T1000 (cell line): Measurements from ENCODE around the gene SOCS4.
"Not testable (repeated sequence)": the region's sequence is repeated elsewhere in the genome, so short reads cannot be mapped to it uniquely, and the experiment has no call there.

ENCODE experiments used
- DNase-seq: peaks from one replicate; lab custom pipeline; 2025; ENCODE audit warnings: mixed read lengths; lab: John Stamatoyannopoulos, UW

SOCS4 gene

DNA sequence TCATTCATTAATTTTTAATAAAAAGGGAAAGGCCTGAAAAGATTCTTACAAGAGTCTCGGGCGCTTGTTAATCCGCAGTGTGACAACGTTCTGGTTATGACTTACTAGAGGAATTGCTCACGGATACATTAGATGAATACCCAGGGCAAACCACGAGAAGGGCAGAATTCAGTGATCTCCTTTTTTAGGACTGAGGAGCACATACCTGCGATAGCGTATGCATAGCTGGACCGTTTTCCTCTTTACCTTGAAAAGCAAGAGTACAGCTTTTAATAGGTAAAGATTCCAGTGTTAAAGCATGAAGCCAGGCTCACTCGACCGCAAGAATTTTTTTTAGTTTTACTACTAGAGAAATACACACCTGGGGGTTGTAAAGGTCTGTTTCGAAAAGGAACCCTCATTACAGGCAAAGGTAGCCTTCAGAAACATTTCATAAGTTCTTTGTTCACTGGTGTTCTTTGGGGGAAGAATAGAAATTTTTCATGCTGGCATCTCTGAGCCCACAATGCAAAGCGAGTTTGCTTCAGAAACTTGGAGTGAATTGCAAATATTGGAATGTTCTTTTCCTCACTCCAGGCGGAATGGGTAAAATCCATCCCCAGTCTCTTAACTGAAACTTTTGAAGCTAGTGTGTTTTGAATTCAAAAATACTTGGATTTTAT is 25.4 kb downstream of the SOCS4 start:
- DNase-seq = no peak

DNA sequence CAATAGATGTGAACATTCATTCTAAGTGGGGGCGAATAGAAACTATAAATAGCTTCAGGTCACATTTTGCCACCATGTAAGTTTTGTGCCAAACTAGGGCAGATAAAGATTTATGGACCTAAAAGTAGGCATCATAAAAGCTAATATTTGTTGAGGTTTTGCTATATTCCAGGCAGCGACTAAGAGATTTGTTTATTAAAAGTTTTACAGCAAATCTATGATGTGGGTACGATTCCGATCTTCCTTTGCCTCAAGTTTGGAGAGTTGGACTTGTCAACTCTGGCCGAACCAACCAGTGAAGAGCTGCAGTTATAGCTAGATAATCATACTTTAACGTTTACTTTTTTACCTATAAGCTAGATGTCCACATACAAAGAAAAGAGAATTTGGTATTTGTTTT is 26.0 kb downstream of the SOCS4 start:
- no peak for DNase-seq

DNA sequence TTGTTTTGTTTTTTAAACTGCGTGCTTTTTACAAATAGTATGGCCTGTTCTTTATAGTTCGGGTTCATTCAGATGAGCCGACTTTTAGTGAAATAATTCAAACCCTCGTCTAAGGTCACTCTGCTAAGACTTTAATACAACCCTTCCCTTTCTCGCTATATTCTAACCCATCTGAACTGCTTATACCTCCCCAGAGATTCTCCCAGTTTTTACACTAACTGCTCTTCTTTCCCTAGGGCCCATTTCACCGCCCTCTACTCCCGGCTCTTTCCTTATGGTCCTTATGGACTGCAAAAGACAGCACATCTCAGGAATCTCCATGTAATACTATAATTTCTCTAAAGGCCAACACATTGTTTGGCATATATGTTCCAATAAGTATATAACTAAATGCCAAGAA is 26.5 kb downstream of the SOCS4 start:
- no peak for DNase-seq

DNA sequence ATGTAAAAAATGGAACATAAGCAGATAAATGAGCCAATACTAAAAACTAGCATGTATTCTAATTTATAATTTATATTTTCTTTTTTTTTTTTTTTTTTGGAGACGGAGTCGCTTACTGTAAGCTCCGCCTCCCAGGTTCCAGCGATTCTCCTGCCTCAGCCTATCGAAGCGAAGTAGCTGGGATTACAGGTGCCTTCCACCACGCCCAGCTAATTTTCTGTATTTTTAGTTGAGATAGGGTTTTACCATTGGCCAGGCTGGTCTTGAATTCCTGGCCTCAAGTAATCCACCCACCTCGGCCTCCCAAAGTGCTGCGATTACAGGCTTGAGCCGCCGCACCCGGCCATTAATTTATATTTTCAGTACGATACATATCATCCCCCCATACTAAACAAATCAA is 27.1 kb downstream of the SOCS4 start:
- DNase-seq = no peak

DNA sequence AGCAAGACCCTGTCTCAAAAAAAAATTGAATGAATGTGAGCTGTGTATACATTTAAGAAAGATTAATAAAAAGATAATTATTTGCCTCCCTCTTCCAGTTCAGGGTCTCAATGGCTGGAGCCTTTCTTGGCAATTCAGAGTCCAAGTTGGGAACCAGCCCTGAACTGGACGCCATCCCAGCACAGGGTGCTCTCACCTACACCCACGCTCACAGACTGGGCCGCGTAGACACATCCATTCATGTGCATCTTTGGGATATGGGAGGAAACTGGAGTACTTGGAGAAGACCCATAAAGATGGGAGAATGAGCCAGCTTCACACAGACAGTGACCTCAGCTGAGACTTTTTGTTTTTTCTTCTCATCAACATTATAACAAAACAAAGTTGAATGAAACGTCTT is 30.9 kb downstream of the SOCS4 start:
- DNase-seq = no peak

DNA sequence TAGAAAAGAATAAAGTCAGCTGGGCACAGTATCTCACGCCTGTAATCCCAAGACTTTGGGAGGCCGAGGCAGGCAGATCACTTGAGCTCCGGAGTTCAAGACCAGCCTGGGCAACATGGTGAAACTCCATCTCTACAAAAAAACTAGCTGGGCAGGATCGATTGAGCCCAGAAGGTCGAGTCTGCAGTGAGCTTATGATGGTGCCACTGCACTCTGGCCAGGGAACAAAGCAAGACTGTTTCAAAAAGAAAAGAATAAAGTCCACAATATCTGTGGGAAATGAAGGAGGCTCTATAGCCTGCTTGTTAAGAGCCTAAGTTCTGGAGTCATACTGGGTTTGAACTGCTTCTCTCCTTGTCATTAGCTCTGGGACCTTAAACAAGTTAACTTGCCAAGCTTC is 32.3 kb downstream of the SOCS4 start:
- no peak for DNase-seq

DNA sequence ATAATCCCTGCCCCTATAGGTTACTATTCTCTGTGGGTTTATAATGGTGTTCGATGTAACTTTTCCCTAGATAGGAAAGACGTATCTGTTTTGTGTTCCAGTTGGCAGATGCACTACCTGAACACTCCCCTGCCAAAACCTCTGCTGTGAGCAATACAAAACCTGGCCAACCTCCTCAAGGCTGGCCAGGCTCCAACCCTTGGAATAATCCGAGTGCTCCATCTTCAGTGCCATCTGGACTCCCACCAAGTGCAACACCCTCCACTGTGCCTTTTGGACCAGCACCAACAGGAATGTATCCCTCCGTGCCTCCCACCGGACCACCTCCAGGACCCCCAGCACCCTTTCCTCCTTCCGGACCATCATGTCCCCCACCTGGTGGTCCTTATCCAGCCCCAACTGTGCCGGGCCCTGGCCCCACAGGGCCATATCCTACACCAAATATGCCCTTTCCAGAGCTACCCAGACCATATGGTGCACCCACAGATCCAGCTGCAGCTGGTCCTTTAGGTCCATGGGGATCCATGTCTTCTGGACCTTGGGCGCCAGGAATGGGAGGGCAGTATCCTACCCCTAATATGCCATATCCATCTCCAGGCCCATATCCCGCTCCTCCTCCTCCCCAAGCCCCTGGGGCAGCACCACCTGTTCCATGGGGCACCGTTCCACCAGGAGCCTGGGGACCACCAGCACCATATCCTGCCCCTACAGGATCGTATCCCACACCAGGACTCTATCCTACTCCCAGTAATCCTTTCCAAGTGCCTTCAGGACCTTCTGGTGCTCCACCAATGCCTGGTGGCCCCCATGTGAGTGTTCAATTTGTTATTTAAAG is 35.7 kb downstream of the SOCS4 start:
- DNase-seq = no peak

DNA sequence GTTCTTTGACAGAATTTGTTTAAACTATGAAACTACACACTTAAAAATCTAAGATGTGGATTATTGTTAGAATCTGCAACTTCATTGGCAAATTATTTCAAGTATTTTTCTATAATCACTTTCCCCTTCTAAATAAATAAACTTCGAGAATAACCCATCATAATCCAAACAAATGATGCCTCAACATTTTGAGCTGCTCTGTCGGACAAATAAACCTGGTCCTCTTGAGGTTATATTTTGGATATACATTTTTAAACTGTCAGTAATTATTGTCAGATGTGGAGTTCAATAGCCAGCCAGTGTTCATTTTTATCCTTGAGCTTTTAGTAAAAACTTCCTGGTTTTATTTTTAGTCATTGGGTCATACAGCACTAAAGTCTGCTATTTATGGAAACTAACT is 37.9 kb downstream of the SOCS4 start:
- DNase-seq = not testable (repeated sequence)

DNA sequence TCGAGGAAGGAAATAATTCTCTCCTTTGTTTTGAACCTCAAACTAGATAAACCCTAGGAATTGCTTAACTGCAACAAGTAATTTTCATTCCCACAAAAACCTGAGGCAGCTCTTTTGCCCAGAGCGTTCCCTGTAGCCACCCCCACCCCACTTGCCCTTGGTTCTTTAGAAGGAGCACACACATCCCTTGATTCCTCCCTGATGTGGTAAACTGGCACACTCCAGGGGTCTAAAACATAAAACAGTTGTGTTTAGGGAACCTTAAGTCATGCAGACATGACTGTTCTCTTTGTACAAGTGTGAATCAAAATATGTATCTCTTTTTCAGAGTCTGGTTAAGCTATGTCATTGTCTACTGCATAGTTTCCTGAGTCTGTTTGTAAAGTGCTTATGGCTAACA is 38.4 kb downstream of the SOCS4 start:
- DNase-seq = no peak

DNA sequence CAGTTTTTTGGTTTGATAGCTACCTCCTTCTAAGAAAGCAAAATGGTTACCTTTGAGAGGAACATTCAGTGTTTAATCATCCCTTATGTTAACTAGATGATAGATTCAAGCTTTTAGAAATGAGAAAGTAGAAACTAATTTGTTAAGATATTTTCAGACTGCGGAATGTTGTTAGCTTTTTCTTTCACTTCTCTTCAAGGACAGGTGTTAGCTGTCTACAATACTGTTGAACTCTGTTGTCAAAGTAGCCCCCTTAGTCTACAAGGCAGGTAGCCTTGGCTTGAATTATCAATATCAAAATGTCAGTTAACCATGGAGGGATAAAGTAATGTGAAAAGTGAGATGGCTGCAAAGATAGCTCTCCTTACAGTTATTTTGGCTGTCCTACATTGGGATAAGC is 39.2 kb downstream of the SOCS4 start:
- no peak for DNase-seq

DNA sequence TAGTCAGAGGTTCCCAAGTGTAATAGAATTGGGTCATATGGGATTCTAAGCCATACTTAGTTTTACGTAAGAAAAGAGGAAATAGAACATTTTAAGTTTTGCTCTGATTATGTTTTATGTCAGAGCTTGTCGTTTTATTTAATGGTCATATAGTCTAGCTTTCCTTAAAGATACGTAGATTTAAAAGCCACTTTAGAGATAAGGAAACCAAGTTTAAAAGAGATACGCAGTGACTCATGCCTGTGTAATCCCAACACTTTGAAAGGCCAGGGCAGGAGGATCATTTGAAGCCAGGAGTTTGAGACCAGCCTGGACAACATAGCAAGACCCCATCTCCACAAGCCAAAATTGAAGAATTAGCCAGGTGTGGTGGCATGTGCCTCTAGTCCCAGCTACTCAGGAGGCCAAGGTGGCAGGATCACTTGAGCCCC is 44.0 kb downstream of the SOCS4 start:
- no peak for DNase-seq

DNA sequence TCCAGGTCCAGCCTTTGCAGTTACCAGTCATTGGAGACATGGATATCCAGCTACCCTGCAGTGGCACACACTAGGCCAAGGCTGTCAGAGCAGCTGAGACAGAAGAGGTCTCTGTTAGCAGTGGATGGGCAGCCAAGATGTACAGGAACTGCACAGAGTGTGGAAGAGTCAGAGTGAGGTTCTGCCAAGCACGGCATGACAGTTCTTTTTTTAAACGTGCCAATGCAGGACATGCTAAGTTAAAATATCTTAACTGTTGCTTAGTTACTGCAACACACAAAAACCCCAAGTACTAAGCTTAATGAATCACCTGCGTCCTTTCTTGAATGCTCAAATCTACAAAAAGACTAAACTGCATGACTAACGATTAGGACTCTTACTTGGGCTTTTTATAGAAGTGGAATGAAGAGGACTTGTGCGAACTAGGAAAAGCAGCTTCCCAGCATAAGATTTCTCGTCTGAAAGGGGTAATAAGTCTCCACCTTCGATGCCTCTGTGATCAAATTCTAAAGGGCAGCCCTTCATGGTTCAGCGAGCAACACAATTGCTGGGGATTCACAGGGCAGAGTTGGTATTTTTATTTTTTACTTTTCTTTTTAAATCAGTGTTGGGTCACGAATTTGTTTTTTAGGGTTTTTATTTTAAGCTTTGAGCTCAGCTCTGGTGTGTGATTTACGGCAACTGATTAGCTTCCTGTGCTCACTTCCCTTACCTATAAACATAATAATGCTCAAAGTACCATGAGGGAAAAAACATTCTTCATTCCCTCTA is 45.0 kb downstream of the SOCS4 start:
- DNase-seq = peak; percentile 31

DNA sequence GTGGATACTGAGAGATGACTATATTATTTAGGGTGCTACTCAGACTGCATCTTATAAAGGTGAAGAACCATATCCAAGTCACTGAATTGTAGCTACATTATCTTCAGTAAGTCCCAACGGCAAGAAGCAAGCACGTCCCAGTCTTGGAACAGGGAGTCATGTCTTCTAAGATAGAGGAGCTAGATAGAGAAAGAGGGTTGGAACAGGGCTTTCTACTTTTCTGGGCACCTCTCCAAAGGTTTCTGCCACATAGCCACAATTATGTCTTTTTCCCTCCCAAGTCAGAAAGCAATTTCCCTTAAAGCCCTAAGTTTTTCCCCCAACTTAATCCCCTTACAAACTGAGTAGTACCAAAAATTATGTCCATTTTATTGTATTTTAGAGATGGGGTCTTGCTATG is 46.8 kb downstream of the SOCS4 start:
- no peak for DNase-seq

DNA sequence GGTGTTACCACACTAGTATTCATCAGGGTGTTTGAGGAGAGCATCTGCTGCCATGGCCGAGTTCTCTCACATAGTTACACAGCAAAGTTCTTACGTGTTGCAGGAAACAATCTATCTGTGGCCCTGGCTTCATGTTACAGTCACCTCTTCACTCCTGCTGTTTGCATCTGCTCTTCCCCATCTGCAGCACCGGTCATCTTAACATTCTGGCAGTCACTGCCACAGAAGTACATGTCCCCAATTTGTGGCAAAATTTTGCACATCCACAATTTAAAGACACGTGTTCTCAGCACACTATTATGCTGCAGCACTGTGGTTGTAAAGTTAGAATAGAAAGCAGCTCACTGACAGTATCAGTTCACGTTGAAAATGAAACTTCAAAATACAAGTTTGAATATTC is 47.6 kb downstream of the SOCS4 start:
- DNase-seq = no peak

DNA sequence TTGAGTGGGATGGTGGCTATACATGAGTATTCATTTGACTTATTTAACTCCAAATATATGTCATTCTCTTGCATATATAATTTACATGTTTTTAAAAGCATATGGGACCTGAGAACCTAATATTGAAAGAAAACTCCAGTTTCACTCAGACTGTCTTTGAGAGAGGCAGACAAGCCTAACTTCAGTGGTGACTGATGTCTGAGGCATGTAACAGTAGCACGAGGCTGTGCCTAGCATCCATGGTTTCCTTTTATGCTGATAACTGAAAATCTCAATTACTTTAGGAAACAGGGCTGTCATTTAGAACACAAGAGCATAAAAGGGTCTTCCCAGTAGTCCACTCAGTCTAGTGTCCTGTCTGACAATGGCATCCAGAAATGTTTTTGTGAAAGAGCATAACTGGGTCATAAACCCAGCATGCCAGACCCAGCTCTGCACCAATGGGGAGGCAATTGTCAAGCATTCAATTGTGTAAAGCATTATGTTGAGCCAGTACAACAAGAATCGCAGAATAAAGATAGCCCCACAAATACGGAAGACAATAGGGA is 48.7 kb downstream of the SOCS4 start:
- no peak for DNase-seq

DNA sequence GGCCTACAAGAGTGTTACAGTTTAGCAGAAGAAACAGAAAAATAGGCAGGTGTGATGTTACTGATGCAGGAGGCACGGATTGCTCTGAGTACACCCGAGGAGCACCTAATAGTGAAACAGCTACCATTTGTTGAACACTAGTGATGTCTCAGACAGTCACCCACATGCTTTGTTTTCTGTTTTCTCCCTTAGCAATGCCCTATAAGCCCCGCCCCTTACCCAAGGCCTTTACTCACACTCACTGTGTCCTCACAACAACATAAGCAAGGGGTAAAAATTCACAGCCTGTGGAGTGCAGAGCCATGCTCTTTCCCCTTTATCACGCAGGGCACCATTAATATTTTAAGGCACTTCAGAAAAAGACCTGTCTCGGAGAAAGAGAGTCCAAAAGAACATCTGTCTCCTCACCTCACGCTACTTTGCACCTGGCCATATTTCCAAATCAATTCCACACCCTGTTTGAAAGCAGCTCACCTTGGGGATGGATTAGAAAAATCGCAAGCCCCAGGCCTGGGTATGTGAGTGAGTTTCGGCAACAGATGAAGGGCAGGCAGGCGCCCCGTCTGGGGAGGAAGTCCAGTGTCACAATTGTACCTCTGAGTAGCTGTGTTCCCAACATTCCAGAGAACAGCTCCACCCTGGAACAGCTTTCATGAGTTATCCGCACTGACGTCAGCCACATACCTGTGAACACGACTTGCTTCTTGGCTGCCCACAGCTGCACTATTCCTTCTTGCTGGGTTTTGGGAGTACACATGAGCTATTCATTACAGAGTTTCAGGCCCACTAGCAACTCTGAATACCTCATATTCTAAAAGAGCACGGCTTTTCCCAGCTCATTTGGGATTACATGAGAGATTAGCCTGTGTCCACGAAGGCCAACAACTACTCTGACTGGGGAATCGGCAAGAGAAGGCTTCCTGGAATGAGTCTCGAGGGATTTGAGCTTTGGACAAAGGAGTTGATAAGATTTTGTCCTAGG is 50.4 kb downstream of the SOCS4 start:
- DNase-seq = no peak

DNA sequence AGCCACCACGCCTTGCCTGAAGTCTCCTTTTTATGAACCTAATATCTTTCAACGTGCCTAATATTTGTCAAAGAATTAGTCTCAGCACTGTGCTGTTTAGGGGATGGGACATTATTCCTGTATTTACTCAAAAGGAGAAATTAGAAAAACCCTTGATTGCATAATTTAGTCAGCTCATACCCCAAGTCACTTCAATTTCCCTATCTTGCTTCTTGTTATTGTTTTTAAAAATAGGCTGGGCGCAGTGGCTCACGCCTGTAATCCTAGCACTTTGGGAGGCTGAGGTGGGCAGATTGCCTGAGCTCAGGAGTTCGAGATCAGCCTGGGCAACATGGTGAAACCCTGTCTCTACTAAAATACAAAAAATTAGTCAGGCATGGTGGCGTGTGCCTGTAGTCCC is 52.9 kb downstream of the SOCS4 start:
- not testable (repeated sequence) for DNase-seq

DNA sequence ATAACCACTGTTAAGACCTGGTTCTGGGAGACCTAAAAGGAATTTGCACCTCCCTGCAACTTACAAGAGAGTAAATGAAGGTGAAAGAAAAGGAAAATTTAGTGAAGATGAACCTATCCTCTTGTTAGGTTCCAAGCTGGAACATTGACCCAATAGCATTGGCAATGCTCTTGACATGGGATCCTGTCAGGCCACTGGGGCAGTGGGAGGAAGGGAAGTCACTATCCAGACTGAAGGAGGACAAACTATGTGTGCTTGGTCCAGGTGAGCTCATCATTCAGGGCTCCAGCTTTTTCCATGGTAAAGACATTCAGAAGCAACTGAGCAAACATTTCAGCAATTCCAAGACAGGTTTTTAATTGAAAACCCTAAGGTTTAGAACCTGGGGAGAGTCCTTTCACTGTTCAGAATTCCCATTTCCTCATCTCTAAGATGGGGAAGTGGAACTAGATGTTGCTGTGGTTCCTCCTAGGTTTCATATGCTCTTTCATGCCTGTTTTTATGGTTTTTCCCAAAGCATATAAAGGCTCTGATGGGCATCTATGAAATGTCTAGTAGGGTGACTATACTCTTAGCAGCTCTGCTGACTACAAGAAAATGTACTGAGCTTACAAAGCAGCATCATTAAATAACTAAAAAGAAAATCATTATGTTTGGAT is 57.5 kb downstream of the SOCS4 start:
- DNase-seq = no peak

DNA sequence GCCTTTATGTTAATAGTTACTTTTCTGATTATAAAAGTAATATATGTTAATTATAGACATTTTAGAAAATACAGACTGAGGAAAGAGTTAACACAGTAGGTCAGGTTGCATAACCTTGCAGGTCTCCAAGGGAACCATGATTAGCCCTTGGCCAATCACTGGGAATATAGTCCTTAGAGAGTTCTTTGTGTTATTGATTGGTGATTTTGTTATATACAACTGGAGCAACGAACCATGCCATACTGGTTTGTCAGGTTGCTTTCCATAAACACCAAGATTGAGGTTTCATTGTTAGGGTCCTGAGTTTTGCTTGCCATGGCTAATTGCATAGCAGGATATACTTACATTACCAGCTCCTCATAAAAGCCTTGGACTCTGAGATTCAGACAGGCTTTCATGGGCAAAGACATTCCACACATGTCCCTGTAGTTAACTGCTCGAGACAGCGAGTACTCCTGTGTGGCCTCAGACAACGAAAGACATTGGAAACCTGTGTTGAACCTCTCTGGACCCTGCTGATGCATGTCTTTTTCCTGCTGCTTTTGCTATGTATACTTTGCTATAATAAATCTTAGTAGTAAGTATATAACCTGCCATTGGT is 58.1 kb downstream of the SOCS4 start:
- DNase-seq = no peak

DNA sequence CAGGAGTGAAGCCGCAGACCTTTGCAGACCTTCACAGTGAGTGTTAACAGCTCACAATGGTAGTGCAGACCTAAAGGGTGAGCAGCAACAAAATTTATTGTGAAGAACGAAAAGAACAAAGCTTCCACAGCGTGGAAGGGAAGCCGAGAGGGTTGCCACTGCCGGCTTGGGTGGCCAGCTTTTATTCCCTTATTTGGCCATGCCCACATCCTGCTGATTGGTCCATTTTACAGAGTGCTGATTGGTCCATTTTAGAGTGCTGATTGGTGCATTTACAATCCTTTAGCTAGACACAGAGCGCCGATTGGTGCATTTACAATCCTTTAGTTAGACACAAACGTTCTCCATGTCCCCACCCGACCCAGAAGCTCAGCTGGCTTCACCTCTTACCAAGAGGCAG is 59.9 kb downstream of the SOCS4 start:
- DNase-seq = no peak
